MCF 10A (cell line): ENCODE results near the gene PPP2R3A. TPM values are rescaled to one million over a fixed set of nuclear protein-coding genes. Genes with fewer than 3 reads are reported as not detected.

ENCODE experiments used
- BruUV-seq: library from RNA; stranded (reverse); fragments of 400-500 nt; replicated peaks from 2 replicates; lab custom pipeline; 2021; lab: Mats Ljungman, UMichigan
- CTCF ChIA-PET: fragments of 300-600 bp; sonication (Branson Sonifier 250); formaldehyde crosslinking; extraction: SDS; loops from one replicate; lab custom pipeline; 2021; ENCODE audit warnings: antibody characterized with exemption, inconsistent platforms; lab: Yijun Ruan, JAX
- POLR2A ChIA-PET: fragments of 300-600, 350-650 bp; sonication (Branson Sonifier 250); formaldehyde crosslinking; extraction: SDS; loops from one replicate; lab custom pipeline; 2020; ENCODE audit warnings: antibody characterized with exemption, inconsistent platforms; lab: Yijun Ruan, JAX
- DNase-seq: peaks from one replicate; pipeline ENCODE4 v3.0.0-alpha.2; 2018; ENCODE audit not compliant: unreplicated experiment
- H3K27ac Mint-ChIP-seq: one replicate; pipeline ENCODE4 v1.8.0; 2022; ENCODE audit warnings: mild to moderate bottlenecking, low read depth, mixed read lengths; ENCODE audit not compliant: unreplicated experiment
- H3K27me3 Mint-ChIP-seq: one replicate; pipeline ENCODE4 v1.8.0; 2022; ENCODE audit warnings: mixed read lengths; ENCODE audit not compliant: insufficient read depth, unreplicated experiment
- H3K36me3 Mint-ChIP-seq: one replicate; pipeline ENCODE4 v1.8.0; 2022; ENCODE audit warnings: mild to moderate bottlenecking, moderate library complexity, mixed read lengths; ENCODE audit not compliant: insufficient read depth, unreplicated experiment
- H3K4me1 Mint-ChIP-seq: one replicate; pipeline ENCODE4 v1.8.0; 2022; ENCODE audit warnings: mixed read lengths; ENCODE audit not compliant: insufficient read depth, unreplicated experiment
- H3K4me3 Mint-ChIP-seq: one replicate; pipeline ENCODE4 v1.8.0; 2022; ENCODE audit warnings: mild to moderate bottlenecking, moderate library complexity, mixed read lengths; ENCODE audit not compliant: unreplicated experiment
- H3K9me3 Mint-ChIP-seq: one replicate; pipeline ENCODE4 v1.8.0; 2022; ENCODE audit warnings: mixed read lengths; ENCODE audit not compliant: unreplicated experiment
- intact Hi-C: fragments of 100-400 bp; cut with micrococcal nuclease; formaldehyde crosslinking; loops from 2 replicates; pipeline ENCODE4 v1.14.1; 2022
- total RNA-seq: library from RNA; stranded (reverse); gene quantifications from 2 replicates; pipeline ENCODE4 v1.2.3, GENCODE V29; 2022
- TF ChIP-seq, protein P1 (sequence below): fragments of 200-600 bp; IDR thresholded peaks from one replicate; pipeline ENCODE4 v1.8.0; 2022; ENCODE audit warnings: antibody characterized with exemption, mild to moderate bottlenecking; ENCODE audit not compliant: unreplicated experiment

PPP2R3A gene
- total RNA-seq, 1 experiment from 2014 or later, result 7.5 TPM

DNA sequence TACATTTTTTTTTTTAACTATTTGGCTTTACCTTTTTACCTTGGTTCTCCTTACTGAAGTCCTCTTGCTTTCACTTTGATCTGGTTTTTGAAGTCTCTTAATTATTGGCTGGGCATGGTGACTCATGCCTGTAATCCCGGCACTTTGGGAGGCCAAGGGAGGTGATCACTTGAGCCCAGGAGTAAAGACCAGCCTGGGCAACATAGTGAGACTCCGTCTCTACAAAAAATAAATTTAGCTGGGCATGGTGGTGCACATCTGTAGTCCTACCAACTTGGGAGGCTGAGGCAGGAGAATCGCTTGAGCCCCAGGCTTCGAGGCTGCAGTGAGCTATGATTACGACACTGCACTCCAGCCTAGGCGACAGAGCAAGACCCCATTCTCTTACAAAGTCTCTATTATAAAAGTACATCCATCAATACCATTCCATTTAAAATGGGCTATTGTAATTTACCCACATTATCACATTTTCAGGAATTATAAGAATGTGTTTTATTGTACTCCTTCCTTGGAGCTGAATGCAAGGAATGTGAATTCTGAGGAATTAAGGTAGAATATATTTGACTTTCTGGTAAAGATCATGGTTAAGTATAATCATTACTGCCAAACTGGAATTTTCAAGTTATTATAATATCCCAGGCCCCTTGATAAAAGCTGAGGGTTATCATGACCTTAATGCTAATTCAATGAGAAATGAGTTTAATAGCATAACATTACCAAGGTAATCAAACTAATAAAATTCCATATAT lies 181.6 kb downstream of the PPP2R3A start:
- TF ChIP-seq, protein P1, sequence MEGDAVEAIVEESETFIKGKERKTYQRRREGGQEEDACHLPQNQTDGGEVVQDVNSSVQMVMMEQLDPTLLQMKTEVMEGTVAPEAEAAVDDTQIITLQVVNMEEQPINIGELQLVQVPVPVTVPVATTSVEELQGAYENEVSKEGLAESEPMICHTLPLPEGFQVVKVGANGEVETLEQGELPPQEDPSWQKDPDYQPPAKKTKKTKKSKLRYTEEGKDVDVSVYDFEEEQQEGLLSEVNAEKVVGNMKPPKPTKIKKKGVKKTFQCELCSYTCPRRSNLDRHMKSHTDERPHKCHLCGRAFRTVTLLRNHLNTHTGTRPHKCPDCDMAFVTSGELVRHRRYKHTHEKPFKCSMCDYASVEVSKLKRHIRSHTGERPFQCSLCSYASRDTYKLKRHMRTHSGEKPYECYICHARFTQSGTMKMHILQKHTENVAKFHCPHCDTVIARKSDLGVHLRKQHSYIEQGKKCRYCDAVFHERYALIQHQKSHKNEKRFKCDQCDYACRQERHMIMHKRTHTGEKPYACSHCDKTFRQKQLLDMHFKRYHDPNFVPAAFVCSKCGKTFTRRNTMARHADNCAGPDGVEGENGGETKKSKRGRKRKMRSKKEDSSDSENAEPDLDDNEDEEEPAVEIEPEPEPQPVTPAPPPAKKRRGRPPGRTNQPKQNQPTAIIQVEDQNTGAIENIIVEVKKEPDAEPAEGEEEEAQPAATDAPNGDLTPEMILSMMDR, result no peak
- Mint-ChIP-seq H3K27ac (no peak overlapping the region), H3K27me3 (no peaks in the 10 kb centered on the region), H3K9me3 (no peaks in the 10 kb centered on the region), H3K4me1 (peaks cover 39% of the 10 kb centered on the region), H3K4me3 (no peak overlapping the region), H3K36me3 (peaks cover 56% of the 10 kb centered on the region)
- intact Hi-C loops, result no loop called here
- peak; percentile 30 for DNase-seq
- CTCF ChIA-PET, result interaction anchor here (0.6 to 0.8 kb wide), 4 partner anchors 46 to 112 kb away, joined by 3 to 5 read pairs (median 3); no protein-coding TSS in a partner anchor
- POLR2A ChIA-PET, result interaction anchor here (0.5 to 1.7 kb wide), 4 partner anchors 23 to 194 kb away, joined by 3 to 8 read pairs (median 4); partner anchors contain the start of gene MSL2
- BruUV-seq, result no TSS peak

DNA sequence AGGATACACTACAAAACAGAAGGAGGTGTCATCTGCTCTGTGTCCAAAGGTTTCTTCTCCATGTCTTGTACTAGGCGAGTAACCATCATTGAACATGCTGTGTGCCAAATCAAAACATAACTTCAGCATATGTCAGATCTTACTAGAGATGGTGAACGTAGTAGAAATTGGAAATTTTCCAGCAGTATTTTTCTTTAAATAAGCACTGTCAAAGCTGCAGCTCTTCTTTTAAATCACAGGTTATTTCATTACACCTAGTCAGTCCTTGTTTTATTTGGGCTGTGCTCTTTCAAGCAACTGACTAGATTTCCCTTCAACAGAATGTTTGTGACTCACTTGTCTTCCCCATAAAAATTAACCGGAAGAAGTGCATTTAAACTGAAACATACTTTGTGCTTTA lies 184.1 kb downstream of the PPP2R3A start:
- ChIA-PET POLR2A (interaction anchor here (0.8 to 2.5 kb wide), 2 partner anchors 43 to 47 kb away, joined by 5 to 12 read pairs; partner anchors contain the start of gene MSL2), CTCF (interaction anchor here (0.9 kb wide), 1 partner anchor 14 kb away, joined by 3 read pairs; no protein-coding TSS in a partner anchor)
- intact Hi-C loops, result no loop called here
- TF ChIP-seq, protein P1, result no peak
- peaks cover 42% of the 10 kb centered on the region for H3K36me3 Mint-ChIP-seq
- DNase-seq, result peak; percentile 27
- H3K4me3 Mint-ChIP-seq, result no peak overlapping the region
- H3K4me1 Mint-ChIP-seq, result peaks cover 46% of the 10 kb centered on the region
- no peaks in the 10 kb centered on the region for H3K27me3 Mint-ChIP-seq
- H3K27ac Mint-ChIP-seq, result peak overlapping the region; percentile 5
- no peaks in the 10 kb centered on the region for H3K9me3 Mint-ChIP-seq
- no TSS peak for BruUV-seq

DNA sequence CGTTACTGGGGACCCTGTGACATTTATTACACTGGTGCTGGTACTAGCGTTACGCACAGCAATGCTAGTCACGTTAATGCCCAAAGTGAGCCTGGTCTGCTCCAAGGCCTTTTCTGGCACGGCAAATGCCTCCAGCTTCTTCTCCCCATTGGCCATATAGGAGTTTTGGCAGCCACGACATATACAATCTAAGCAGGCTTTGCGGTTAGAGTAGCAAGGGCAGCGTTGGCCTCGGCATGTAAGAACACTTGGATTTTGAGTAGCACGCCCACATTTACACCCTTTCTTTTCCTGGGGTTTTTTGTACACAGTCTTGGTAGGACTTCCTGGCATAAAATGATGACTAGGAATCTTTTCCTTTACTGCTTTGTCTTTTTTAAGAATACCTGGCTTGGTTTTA lies 185.7 kb downstream of the PPP2R3A start:
- TSS peak; percentile 16 for BruUV-seq
- ChIA-PET CTCF (interaction anchor here (0.6 to 1.3 kb wide), 3 partner anchors 11 to 337 kb away, joined by 3 read pairs; no protein-coding TSS in a partner anchor), POLR2A (interaction anchor here (0.6 to 2.5 kb wide), 5 partner anchors 8 to 45 kb away, joined by 3 to 12 read pairs (median 4); partner anchors contain the start of gene MSL2)
- TF ChIP-seq, protein P1, result no peak
- no peak overlapping the region for H3K4me3 Mint-ChIP-seq
- H3K27ac Mint-ChIP-seq, result no peak overlapping the region
- peaks cover 28% of the 10 kb centered on the region for H3K36me3 Mint-ChIP-seq
- intact Hi-C loops, result no loop called here
- H3K27me3 Mint-ChIP-seq, result no peaks in the 10 kb centered on the region
- no peaks in the 10 kb centered on the region for H3K9me3 Mint-ChIP-seq
- no peak for DNase-seq
- peaks cover 46% of the 10 kb centered on the region for H3K4me1 Mint-ChIP-seq

DNA sequence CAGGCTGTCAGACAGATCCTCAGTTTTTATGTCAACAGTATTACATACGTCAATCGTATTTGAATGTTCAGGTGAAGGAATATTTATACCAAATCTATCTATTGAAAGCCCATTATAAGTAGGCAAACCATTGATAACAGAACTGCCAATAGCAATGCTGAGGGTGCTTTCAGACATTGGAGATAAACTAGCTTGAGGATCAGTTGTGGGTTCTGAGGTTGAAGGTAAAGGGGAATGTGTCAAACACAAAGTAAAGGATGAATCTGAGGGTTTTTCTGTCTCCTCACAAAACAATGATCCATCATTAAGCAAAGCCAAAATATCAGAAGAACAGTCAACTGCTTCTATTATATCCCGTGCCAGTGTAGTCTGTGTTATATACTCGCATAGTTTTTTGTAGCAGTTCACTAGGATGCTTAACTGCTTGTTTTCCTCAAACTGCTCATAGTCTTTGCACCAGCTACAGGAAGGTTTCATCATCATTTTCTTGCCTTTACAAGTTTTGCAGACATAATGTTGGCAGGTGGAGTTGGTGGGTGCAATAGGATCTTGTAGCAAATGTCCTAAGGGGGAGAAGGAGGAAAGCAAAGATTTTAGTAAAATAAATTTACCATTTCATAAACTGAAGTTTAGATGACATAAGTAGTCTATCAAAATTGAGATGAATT lies 186.8 kb downstream of the PPP2R3A start:
- peaks cover 33% of the 10 kb centered on the region for H3K36me3 Mint-ChIP-seq
- intact Hi-C loops, result no loop called here
- H3K9me3 Mint-ChIP-seq, result no peaks in the 10 kb centered on the region
- no peak overlapping the region for H3K4me3 Mint-ChIP-seq
- H3K27ac Mint-ChIP-seq, result peak overlapping the region; percentile 33
- ChIA-PET CTCF (interaction anchor here (0.6 kb wide), 1 partner anchor 51 kb away, joined by 3 read pairs; no protein-coding TSS in a partner anchor), POLR2A (interaction anchor here (0.6 to 1.2 kb wide), 4 partner anchors 21 to 49 kb away, joined by 3 to 5 read pairs (median 4); no protein-coding TSS in a partner anchor)
- BruUV-seq, result no TSS peak
- peak; percentile 20 for DNase-seq
- no peaks in the 10 kb centered on the region for H3K27me3 Mint-ChIP-seq
- TF ChIP-seq, protein P1, result no peak
- H3K4me1 Mint-ChIP-seq, result peaks cover 49% of the 10 kb centered on the region
